A673 (cell line): ENCODE measurements around the gene TBC1D9. TPM values are rescaled to one million over a fixed set of nuclear protein-coding genes. Genes with fewer than 3 reads are reported as not detected.

Experiments
- BruUV-seq: library from RNA; stranded (reverse); fragments of 400-500 nt; replicated peaks from 2 replicates; lab custom pipeline; 2021; lab: Mats Ljungman, UMichigan
- CTCF ChIA-PET: fragments of 300-600 bp; sonication (Branson Sonifier 250); formaldehyde crosslinking; loops from one replicate; lab custom pipeline; 2022; ENCODE audit warnings: antibody characterized with exemption; lab: Charles Lee
- POLR2A ChIA-PET: fragments of 300-600 bp; sonication (Branson Sonifier 250); formaldehyde crosslinking; loops from one replicate; lab custom pipeline; 2022; ENCODE audit warnings: antibody characterized with exemption; ENCODE audit not compliant: low non-redundant PET; lab: Charles Lee
- DNase-seq: peaks from one replicate; pipeline ENCODE4 v3.0.0-alpha.2; 2015; ENCODE audit warnings: low spot score
- H3K27ac ChIP-seq: fragments of 200-600 bp; sonication (generic); 2 replicates; pipeline ENCODE4 v1.5.1; 2016; ENCODE audit warnings: mixed run types, low read depth, mild to moderate bottlenecking, mixed read lengths, antibody characterized with exemption, low read length; ENCODE audit not compliant: poor library complexity, severe bottlenecking
- H3K27me3 ChIP-seq: fragments of 200-600 bp; sonication (generic); replicated peaks from 2 replicates; pipeline ENCODE4 v1.6.1; 2017; ENCODE audit warnings: mixed run types, low read depth, mild to moderate bottlenecking, mixed read lengths, antibody characterized with exemption, low read length; ENCODE audit not compliant: insufficient read depth, poor library complexity
- H3K36me3 ChIP-seq: fragments of 200-600 bp; sonication (generic); 2 replicates; pipeline ENCODE4 v1.6.1; 2016; ENCODE audit warnings: mixed run types, mild to moderate bottlenecking, mixed read lengths, antibody characterized with exemption, low read length; ENCODE audit not compliant: insufficient read depth, poor library complexity, severe bottlenecking
- H3K4me1 ChIP-seq: fragments of 200-600 bp; sonication (generic); 2 replicates; pipeline ENCODE4 v1.6.1; 2017; ENCODE audit warnings: mixed run types, mild to moderate bottlenecking, mixed read lengths, antibody characterized with exemption, low read length; ENCODE audit not compliant: insufficient read depth, poor library complexity, severe bottlenecking
- H3K4me3 ChIP-seq: fragments of 200-600 bp; sonication (generic); 2 replicates; pipeline ENCODE4 v1.5.1; 2016; ENCODE audit warnings: low read depth, mixed run types, mild to moderate bottlenecking, mixed read lengths, low read length; ENCODE audit not compliant: poor library complexity, severe bottlenecking
- H3K9me3 ChIP-seq: fragments of 200-600 bp; sonication (generic); 2 replicates; pipeline ENCODE4 v1.6.1; 2016; ENCODE audit warnings: mixed run types, low read depth, mild to moderate bottlenecking, mixed read lengths, antibody characterized with exemption, low read length; ENCODE audit not compliant: poor library complexity, severe bottlenecking
- EZH2 ChIP-seq: fragments of 200-600 bp; sonication (generic); IDR thresholded peaks from 2 replicates; pipeline ENCODE4 v1.6.1; 2017; ENCODE audit warnings: borderline replicate concordance, low read depth, mild to moderate bottlenecking, mixed read lengths, antibody characterized with exemption, low read length; ENCODE audit not compliant: poor library complexity, severe bottlenecking
- intact Hi-C: fragments of 100-400 bp; cut with micrococcal nuclease; formaldehyde crosslinking; loops from one replicate; pipeline ENCODE4 v1.10.0; 2022; ENCODE audit not compliant: unreplicated experiment
- total RNA-seq: library from RNA; stranded (reverse); gene quantifications from 2 replicates; pipeline ENCODE4 v1.2.3, GENCODE V29; 2021
- TF ChIP-seq, protein P1 (sequence below): fragments of 300-800, 200-600 bp; sonication (generic); conservative IDR thresholded peaks from 2 replicates; pipeline ENCODE4 v1.5.1; 2017; ENCODE audit warnings: low read depth, mild to moderate bottlenecking, antibody characterized with exemption, low read length, moderate library complexity, mixed read lengths

TBC1D9 gene
- total RNA-seq, 1 experiment from 2014 or later, result 22.4 TPM

DNA sequence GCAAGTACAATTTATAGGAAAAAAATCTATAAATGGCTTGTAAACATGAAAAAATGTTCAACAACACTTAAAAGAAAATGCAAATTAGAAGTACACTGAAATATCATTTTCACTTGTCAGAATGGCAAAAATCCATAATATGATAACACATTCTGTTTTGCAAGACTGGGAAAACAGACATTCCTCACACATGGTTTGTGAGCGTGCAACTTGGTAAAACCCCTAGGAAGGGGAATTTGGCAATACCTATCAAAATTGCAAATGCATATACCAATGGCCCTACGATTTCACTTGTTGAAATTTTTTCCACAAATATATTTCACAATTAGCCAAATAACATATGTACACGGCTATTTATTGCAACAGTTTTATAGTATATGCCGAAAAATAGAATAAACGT is 31.4 kb downstream of the TBC1D9 start:
- intact Hi-C loops, result no loop called here
- H3K4me3 ChIP-seq, result no peak overlapping the region
- no peaks in the 10 kb centered on the region for H3K9me3 ChIP-seq
- POLR2A ChIA-PET, result no interaction called here
- TF ChIP-seq, protein P1, sequence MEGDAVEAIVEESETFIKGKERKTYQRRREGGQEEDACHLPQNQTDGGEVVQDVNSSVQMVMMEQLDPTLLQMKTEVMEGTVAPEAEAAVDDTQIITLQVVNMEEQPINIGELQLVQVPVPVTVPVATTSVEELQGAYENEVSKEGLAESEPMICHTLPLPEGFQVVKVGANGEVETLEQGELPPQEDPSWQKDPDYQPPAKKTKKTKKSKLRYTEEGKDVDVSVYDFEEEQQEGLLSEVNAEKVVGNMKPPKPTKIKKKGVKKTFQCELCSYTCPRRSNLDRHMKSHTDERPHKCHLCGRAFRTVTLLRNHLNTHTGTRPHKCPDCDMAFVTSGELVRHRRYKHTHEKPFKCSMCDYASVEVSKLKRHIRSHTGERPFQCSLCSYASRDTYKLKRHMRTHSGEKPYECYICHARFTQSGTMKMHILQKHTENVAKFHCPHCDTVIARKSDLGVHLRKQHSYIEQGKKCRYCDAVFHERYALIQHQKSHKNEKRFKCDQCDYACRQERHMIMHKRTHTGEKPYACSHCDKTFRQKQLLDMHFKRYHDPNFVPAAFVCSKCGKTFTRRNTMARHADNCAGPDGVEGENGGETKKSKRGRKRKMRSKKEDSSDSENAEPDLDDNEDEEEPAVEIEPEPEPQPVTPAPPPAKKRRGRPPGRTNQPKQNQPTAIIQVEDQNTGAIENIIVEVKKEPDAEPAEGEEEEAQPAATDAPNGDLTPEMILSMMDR, result no peak
- no peak for TF ChIP-seq EZH2
- H3K4me1 ChIP-seq, result no peaks in the 10 kb centered on the region
- CTCF ChIA-PET, result no interaction called here
- BruUV-seq, result no TSS peak
- no peak overlapping the region for H3K27ac ChIP-seq
- no peaks in the 10 kb centered on the region for H3K36me3 ChIP-seq
- no peaks in the 10 kb centered on the region for H3K27me3 ChIP-seq
- no peak for DNase-seq

DNA sequence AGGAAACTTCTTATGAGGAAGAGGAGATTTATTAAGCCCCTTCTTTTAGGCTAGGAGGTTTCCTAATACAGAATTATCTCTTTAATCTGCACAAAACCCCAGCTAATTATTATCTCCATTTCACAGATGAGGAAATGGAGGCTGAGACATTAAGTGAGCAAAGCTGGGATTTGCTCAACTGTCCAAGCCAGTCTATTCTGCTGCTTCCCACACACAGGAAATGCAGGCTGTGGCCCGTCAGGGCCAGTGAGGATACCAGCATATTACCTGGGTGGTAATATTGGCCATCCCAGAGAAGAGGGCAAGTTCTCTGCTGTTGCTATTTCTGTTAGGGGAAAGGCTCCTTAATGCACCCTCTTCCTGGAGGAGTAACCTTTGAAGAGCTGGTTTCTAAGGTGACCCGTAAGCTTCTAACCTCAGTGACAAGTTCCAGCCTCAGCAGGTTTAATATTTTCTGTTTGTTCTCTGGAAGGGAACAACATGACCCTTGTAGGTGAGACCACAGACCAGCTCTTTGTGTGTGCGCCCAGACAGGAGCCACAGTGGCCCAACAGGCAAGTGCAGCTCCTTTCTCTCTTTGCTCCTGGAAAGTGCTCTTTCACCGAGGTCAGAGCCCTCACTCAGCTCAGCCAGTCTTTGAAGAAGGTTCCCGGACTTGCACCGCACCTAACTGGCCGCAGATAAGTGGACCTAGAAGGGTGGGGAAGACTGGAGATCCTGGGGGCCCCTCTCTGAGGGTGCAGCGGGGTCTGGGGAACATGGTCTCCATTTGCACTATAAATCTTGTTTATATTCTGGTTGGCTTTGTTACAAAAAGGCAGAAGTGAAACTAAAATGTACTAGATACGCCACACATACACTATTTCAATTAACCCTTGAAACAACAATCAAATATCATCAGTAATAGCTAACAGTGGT is 35.5 kb downstream of the TBC1D9 start:
- Histone ChIP-seq H3K4me1 (peaks cover 33% of the 10 kb centered on the region), H3K27ac (no peak overlapping the region), H3K36me3 (no peaks in the 10 kb centered on the region), H3K4me3 (no peak overlapping the region), H3K9me3 (no peaks in the 10 kb centered on the region), H3K27me3 (no peaks in the 10 kb centered on the region)
- POLR2A ChIA-PET, result no interaction called here
- intact Hi-C loops, result no loop called here
- no TSS peak for BruUV-seq
- TF ChIP-seq, protein P1, result no peak
- TF ChIP-seq EZH2, result no peak
- CTCF ChIA-PET, result interaction anchor here (0.9 kb wide), 1 partner anchor 23 kb away, joined by 3 read pairs; no protein-coding TSS in a partner anchor
- no peak for DNase-seq

DNA sequence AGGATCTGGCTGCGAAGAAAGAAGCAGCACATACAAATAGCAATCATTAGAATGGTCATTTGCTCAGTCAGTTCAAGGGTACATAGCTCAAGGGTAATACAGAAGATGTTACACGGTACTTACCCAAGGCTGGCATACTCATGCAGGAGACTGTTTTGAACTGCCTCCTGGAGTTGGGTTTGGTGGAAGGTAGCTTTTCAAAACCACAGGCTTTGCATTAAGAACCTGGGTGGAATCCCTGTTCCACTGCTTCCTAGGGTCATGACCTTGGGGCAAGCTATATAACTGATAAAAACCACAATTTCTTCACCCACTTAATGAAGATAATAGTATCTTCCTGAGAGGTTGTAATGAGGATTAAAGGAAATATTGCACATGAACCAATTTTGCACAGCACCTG is 36.5 kb downstream of the TBC1D9 start:
- ChIA-PET CTCF (no interaction called here), POLR2A (no interaction called here)
- DNase-seq, result no peak
- no peaks in the 10 kb centered on the region for H3K9me3 ChIP-seq
- no peak overlapping the region for H3K4me3 ChIP-seq
- H3K27me3 ChIP-seq, result no peaks in the 10 kb centered on the region
- TF ChIP-seq EZH2, result no peak
- no TSS peak for BruUV-seq
- H3K27ac ChIP-seq, result no peak overlapping the region
- intact Hi-C loops, result no loop called here
- no peaks in the 10 kb centered on the region for H3K36me3 ChIP-seq
- H3K4me1 ChIP-seq, result peaks cover 33% of the 10 kb centered on the region

- POLR2A ChIA-PET, result no interaction called here
- peak; percentile 47 for DNase-seq
- H3K36me3 ChIP-seq, result no peaks in the 10 kb centered on the region
- no TSS peak for BruUV-seq
- intact Hi-C loops, result no loop called here
- CTCF ChIA-PET, result no interaction called here
- H3K9me3 ChIP-seq, result no peaks in the 10 kb centered on the region
- H3K4me3 ChIP-seq, result no peak overlapping the region
- no peaks in the 10 kb centered on the region for H3K27me3 ChIP-seq
- H3K27ac ChIP-seq, result no peak overlapping the region
- TF ChIP-seq EZH2, result no peak
- TF ChIP-seq, protein P1, result no peak
- peaks cover 33% of the 10 kb centered on the region for H3K4me1 ChIP-seq
These were observed 37.2 kb downstream of the TBC1D9 start for GRCh38 chr4:140719022-140719421.
